ENCODE data around the gene CBX2.

DNA sequence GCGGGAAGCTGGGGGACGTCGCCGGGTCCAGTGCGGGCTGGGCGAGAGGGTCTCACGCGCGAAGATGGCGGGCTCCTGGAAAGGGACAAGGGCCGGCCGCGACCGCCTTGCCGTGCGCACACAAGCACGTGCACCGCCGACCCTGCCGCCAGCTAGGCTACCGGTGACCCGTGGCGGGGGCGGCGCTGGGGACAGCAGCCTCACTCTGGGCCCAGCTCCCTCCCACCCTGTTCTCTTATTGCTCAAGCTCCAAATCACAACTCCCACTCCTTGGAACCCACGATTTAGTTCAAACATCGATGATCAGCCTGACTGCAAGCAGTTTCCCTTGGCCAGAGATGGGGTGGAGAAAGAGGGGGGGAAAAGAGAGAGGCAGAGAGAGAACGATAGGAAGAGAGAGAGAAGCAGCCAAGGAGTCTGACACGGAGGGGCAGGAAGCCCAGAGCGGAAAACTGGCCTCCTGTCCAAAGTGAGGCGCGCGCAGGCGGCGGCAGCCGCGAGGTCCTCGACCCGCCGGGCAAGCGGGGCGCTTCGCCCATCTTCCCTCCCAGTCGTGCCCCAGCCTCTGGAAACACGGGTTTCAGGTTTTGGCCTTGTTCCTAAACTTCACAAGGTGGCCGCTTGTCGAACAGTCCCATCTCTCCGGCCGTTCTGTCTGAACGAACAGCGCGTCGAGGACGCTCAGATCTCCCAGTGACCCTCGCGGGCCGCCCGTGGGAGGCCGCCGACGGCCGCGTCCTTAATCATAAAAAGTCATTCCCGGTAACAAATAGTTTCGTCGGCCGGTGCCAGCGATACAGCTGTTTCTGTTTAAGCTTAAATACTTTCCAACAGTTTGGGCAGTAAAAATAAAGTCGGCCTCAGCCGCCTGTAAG, 20.6 kb downstream of the CBX2 start:
- TF ChIP-seq, protein P1, sequence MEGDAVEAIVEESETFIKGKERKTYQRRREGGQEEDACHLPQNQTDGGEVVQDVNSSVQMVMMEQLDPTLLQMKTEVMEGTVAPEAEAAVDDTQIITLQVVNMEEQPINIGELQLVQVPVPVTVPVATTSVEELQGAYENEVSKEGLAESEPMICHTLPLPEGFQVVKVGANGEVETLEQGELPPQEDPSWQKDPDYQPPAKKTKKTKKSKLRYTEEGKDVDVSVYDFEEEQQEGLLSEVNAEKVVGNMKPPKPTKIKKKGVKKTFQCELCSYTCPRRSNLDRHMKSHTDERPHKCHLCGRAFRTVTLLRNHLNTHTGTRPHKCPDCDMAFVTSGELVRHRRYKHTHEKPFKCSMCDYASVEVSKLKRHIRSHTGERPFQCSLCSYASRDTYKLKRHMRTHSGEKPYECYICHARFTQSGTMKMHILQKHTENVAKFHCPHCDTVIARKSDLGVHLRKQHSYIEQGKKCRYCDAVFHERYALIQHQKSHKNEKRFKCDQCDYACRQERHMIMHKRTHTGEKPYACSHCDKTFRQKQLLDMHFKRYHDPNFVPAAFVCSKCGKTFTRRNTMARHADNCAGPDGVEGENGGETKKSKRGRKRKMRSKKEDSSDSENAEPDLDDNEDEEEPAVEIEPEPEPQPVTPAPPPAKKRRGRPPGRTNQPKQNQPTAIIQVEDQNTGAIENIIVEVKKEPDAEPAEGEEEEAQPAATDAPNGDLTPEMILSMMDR (IDR thresholded peaks at IDR 0.05; ENCODE audit: low read depth, low read length, poor library complexity, severe bottlenecking): no peak
- TF ChIP-seq EZH2phosphoT487 (IDR thresholded peaks at IDR 0.05; ENCODE audit: borderline replicate concordance, low read length): no peak; the same call in 1 of the 2 replicates

All from DOHH2 (cell line).